GM19193 (cell line): Measurements from ENCODE around the gene NECAB3.

Source experiments
- POLR2A ChIP-seq: IDR thresholded peaks from 4 replicates; pipeline ENCODE4 v1.6.1; 2011; ENCODE audit not compliant: insufficient read depth, insufficient read length; ENCODE audit errors: extremely low read depth

The NECAB3 gene

GRCh38 chr20:33673410-33674293 is 576 bp downstream of the NECAB3 start:
- TF ChIP-seq POLR2A = no peak

DNA sequence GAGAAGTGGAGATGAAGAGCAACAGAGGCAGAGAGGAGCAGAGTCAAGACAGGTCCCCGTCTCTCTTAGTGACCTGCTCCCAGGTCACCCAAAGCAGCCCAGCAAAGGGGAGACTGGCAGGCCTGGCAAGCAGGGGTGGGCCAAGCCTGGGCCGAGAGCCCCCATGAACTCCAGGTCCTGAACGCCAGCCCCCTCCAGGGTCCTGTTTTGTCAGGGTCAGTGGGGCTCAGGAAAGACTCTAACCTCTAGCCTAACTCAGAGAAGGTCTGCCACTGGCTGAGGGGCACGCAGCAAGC is 1.2 kb downstream of the NECAB3 start:
- no peak for TF ChIP-seq POLR2A

DNA sequence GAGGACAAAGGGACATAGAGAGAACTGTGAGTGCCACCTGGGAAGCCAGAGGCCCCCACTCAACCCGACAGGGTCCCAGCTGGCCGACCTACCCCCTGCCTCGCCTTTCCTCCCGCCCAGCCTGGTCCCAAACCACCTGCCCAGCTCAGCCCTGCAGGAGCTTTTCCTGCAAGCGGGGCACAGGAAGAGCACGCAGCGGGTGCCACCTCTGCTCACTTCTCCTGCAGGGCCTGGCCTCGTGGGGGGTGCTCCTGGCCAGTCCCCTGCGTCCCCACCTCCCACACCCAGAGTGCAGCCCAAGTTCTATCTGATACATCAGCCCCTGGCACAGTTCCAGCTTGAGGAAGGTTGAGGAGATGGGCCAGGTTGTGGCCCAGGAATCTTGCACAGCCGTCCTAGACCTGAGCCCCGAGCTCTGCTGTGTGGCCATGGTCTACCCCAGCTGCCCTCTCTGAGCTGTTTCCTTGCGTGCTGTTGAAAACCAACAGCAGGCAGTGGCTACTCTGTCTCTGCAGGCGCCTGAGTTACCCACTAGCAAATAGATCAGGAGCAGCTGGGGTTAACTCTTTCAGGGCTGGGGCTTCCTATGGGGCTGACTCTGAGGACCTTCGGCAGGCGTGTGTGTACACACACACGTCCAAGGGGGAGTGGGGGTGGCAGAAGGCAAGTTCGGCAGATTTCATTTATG is 1.7 kb downstream of the NECAB3 start:
- no peak for TF ChIP-seq POLR2A

DNA sequence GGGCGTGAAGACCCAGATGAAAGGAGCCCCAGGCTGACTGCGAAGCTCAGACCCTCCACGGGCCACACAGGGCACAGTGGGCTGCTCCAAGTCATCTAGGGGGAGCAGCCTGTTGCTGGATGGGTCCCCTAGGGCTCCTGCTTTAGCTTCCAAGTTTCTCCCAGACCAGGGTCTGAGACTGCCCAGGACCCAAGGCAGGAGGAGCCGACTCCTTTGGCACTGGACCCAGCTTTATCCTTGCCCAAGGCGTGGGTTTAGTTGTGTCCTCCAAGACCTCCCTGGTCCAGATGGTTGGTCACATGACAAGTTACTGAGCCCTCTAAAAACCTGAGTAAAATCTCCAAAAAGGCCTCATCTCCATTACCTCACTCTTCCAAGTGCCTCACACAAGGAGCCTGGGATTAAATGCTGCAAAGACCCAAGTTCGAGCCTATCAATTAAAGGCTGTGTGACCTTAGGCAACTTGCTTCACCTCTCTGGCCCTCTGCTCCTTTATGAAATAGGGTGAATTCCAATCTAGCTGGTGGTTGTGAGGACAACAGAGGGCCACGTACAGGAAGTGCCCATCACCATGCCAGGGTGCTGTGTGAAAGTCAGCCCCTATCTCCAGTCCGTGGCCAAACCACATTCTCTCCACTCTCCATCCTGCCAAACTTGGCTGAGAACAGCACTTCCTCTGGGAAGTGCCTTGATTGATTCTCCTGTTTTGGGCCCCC is 2.5 kb downstream of the NECAB3 start:
- TF ChIP-seq POLR2A = no peak

- no peak for TF ChIP-seq POLR2A
Observed at GRCh38 chr20:33670715-33671499, 3.3 kb downstream of the NECAB3 start.

GRCh38 chr20:33669873-33670640 is 4.2 kb downstream of the NECAB3 start:
- TF ChIP-seq POLR2A = no peak

- TF ChIP-seq POLR2A = no peak
Observed at GRCh38 chr20:33669224-33669623, 5.0 kb downstream of the NECAB3 start.

- no peak for TF ChIP-seq POLR2A
Observed at GRCh38 chr20:33668466-33669155, 5.6 kb downstream of the NECAB3 start.

DNA sequence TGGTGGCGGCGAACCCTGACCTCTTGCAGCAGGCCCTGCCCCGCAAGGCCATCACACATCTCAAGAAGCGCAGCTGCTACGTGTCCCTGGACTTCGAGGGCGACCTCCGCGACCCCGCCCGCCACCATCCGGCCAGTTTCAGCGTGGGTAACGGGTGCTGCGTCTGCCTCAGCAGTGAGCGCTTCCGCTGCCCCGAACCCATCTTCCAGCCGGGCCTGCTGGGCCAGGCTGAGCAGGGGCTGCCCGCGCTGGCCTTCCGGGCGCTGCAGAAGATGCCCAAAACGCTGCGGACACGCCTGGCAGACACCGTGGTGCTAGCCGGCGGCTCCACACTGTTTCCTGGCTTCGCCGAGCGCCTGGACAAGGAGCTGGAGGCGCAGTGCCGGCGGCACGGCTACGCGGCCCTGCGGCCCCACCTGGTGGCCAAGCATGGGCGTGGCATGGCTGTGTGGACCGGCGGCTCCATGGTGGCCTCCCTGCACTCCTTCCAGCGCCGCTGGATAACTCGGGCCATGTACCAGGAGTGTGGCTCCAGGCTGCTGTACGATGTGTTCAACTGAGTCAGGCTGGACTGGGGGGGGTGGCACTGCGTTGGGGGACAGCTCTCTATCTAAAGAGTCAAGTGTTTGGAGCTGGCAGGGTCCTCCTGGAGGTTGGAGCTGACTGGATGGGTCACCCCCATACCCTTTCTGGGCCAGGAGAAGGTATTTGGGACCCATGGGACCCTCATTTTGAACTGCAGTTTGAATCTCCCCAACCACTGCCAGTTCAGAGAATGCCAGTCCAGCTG is 6.4 kb downstream of the NECAB3 start:
- peak; percentile 32 for TF ChIP-seq POLR2A

DNA sequence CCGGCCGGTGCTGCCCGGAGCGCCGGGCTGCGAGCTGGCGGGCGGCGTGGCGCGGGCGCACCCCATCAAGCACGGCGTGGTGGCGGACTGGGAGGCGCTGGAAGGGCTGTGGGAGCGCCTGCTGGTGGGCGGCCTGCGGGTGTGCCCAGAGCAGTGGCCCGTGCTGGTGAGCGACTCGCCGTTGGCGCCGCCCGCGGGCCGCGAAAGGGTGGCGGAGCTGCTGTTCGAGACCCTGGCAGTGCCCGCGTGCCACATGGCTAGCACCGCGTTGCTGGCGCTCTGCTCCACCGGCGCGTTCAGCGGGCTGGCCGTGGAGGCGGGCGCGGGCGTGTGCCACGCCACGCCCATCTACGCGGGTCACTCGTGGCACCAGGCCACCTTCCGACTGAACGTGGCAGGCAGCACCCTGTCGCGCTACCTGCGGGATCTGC is 7.0 kb downstream of the NECAB3 start:
- TF ChIP-seq POLR2A = no peak

DNA sequence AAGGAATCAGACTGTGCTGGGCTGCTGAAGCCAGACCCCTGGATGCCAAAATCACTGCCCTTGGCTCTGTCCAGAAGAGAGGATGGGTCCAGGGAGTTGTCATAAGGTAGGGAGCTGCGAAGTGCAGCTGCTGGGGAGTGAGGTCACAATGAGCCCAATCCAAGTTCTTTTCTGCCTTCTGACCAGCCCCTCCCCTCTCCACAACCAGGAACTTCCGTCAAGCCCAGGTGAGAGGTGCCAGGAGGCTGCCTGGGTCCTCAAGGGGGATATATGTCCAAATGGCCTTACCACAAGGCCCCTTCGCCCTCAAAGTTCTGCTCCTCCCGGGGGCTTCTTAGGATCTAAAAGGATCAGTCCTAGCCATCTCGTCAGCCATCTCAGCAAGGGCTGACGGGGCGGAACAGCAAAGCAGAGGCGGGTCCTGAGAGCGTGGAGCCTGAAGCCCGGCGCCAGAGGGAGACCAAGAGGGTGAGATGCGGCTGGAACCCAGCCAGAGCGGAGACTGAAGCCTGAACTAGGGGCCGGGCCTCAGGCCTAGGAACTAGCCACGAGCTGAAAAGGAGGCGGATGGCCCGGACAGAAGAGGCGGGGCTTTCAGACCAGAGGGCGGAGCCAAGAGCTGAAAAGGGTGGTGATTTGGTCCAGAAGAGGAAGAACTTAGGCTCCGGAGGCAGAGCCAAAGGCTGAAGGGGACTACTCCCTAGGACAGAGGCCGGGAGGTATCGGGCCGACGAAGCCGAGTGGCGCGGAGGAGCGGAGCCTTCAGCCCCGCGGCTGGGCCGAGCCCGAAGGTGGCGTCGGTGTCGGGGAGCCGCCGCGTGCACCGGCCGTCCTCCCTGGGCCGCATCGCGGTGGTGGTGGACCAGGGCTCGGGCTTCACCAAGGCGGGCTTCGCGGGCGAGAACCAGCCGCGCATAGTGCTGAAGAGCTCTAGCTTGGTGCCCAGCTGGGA is 7.7 kb downstream of the NECAB3 start, which contains the start of gene ACTL10:
ACTL10 (plus strand) TSS at position 651 of the 952 bp plus-strand sequence. CDS start 555 bp downstream, outside the sequence.
- TF ChIP-seq POLR2A = peak; percentile 76

DNA sequence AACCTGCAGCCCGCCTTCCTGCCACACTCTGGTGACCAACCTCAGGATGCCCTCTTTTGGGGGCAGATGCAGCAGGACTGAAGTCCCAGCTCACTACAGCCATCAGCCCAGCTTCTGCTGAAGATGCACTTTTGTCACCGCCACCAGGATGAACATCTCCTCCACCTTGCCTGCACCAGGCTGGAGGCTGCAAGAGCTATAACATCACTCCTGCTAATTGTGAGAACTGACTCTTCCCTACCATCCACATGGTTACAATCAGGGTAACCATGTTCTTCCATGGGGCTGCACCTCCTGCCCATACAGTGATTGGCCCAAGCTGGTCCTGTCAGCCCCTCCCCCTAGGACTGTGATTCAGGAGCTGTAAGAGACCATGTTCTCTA is 9.5 kb downstream of the NECAB3 start:
- TF ChIP-seq POLR2A = no peak
